ENCODE results near the gene CYP4F22.
"Not testable (repeated sequence)": the region's sequence is repeated elsewhere in the genome, so short reads cannot be mapped to it uniquely, and the experiment has no call there.

CYP4F22 gene

GRCh38 chr19:15583346-15583745 is 75.0 kb downstream of the CYP4F22 start:
- no peak for DNase-seq

GRCh38 chr19:15584095-15584494 is 75.8 kb downstream of the CYP4F22 start:
- no peak for DNase-seq

- DNase-seq: no peak
These were observed 76.3 kb downstream of the CYP4F22 start for GRCh38 chr19:15584541-15585115.

- no peak for DNase-seq
These were observed 79.3 kb downstream of the CYP4F22 start for GRCh38 chr19:15587663-15588062.

GRCh38 chr19:15588265-15588664 is 79.9 kb downstream of the CYP4F22 start:
- DNase-seq: no peak

GRCh38 chr19:15589760-15590451 is 81.6 kb downstream of the CYP4F22 start:
- DNase-seq: no peak

GRCh38 chr19:15591796-15592195 is 83.5 kb downstream of the CYP4F22 start:
- no peak for DNase-seq

- not testable (repeated sequence) for DNase-seq
These were observed 84.2 kb downstream of the CYP4F22 start for GRCh38 chr19:15592506-15592905.

- not testable (repeated sequence) for DNase-seq
These were observed 85.4 kb downstream of the CYP4F22 start for GRCh38 chr19:15593766-15594165.

- no peak for DNase-seq
These were observed 86.7 kb downstream of the CYP4F22 start for GRCh38 chr19:15595069-15595468.

All from NCI-H2227 treated with DMSO at 0.1 percent for 48 hours (cell line).